ENCODE measurements around the gene TGFBR3. TPM values are rescaled to one million over a fixed set of nuclear protein-coding genes. Genes with fewer than 3 reads are reported as not detected.

The TGFBR3 gene
- total RNA-seq, 2 experiments from 2014 or later = 3.7 to 4.0 TPM

DNA sequence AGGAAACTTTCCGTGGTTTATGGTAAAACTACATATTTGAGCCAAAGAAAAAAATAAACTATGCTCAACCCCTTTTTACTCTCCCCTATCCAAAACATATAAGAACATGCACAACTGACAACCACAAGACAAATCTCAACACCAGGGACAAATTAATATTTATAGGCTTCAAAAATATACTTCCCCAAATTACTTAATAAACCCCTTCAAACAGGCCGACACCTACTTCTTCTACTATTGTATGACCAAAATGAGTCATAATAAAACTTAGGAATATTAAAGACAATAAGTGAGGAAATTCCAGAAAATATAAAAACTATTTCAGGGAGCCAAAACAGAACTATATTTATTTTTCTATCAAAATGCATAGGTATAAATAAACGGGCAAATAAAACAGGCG, 71.5 kb downstream of the TGFBR3 start:
- ATAC-seq = no peak
- H3K4me1 Mint-ChIP-seq (ENCODE audit: low read depth) = peaks cover 6% of the 10 kb centered on the region
- no peaks in the 10 kb centered on the region for H3K36me3 Mint-ChIP-seq (ENCODE audit: low read depth)
- POLR2A ChIA-PET = no interaction called here
- no peak for DNase-seq
- H3K9me3 Mint-ChIP-seq (ENCODE audit: insufficient read depth) = no peaks in the 10 kb centered on the region
- H3K27me3 Mint-ChIP-seq (ENCODE audit: low read depth) = peaks cover 10% of the 10 kb centered on the region
- no peak overlapping the region for H3K27ac Mint-ChIP-seq
- H3K4me3 Mint-ChIP-seq = no peak overlapping the region
- CTCF ChIA-PET = no interaction called here

DNA sequence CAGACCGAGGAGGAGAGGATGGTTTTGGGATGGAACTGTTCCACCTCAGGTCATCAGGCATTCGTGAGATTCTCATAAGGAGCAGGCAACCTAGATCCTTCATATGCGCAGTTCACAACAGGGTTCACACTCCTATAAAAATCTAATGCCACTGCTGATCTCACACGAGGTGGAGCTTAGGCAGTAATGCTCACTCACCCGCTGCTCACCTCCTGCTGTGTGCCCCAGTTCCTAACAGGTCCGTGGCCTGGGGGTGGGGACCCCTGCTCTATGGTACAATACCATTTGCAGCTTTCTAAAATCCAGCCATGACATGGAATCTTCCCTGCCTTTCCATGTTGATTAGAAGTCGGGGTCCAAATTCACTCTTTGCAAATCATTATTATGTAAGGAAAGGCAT, 72.1 kb downstream of the TGFBR3 start:
- ChIA-PET CTCF (no interaction called here), POLR2A (no interaction called here)
- Mint-ChIP-seq H3K27me3 (ENCODE audit: low read depth) (peaks cover 12% of the 10 kb centered on the region), H3K4me1 (ENCODE audit: low read depth) (peaks cover 13% of the 10 kb centered on the region), H3K4me3 (no peak overlapping the region), H3K36me3 (ENCODE audit: low read depth) (no peaks in the 10 kb centered on the region), H3K9me3 (ENCODE audit: insufficient read depth) (no peaks in the 10 kb centered on the region), H3K27ac (no peak overlapping the region)
- no peak for ATAC-seq
- DNase-seq = no peak

DNA sequence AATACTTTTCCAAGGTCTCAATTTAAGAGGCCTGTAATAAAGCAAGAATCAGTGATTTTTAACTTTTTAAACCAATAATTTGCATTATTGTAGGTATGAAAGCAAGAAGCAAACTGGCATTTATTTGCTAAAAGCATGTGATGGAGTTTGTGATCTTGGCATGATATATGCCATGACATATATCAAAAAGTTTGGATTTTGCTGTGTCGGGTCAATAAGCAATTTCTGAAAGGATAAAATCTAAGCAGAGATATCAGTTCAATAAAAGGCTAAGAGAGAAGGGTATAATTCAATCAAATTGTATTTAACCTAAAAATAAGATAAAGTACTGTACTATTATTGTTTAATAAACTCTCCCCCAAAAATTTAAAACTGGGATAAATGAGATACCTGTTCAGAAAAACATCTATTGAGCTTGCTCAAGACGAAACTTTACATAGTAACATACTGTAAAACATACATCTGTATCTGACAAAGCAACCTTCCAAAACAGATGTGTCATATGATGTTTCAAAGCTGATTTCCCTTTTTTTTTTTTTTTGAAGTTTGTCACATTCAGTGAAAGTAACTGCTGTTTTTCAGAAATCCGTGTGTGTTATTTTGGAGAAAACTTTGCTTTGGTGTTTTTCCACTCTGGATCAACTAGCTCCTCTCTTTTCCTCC, 74.5 kb downstream of the TGFBR3 start:
- Mint-ChIP-seq H3K27ac (no peak overlapping the region), H3K4me1 (ENCODE audit: low read depth) (peaks cover 27% of the 10 kb centered on the region), H3K27me3 (ENCODE audit: low read depth) (peaks cover 21% of the 10 kb centered on the region), H3K36me3 (ENCODE audit: low read depth) (no peaks in the 10 kb centered on the region), H3K4me3 (no peak overlapping the region), H3K9me3 (ENCODE audit: insufficient read depth) (no peaks in the 10 kb centered on the region)
- no peak for ATAC-seq
- DNase-seq = no peak
- POLR2A ChIA-PET = no interaction called here
- CTCF ChIA-PET = interaction anchor here (0.8 to 1.2 kb wide), 2 partner anchors 8 to 90 kb away, joined by 3 to 4 read pairs; no protein-coding TSS in a partner anchor

DNA sequence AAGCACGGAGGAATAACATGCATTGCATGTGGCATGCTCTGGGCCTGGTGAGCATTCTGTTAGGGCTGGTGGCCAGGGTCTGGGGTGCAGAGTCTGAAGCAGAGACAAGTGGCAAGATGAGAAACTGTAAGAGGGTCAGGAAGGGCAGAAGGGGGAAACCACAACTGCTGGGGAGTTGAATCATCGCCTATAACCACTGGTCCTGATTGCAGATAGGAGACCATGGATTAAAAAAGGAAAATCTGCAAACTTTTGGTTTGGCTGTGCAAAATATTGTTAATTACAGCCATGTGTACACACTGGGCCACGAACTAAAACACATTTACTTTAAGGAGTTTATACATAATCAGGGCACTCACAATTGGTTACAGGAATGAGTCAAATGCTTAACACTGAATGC, 76.6 kb downstream of the TGFBR3 start:
- no peaks in the 10 kb centered on the region for H3K9me3 Mint-ChIP-seq (ENCODE audit: insufficient read depth)
- H3K4me3 Mint-ChIP-seq = no peak overlapping the region
- POLR2A ChIA-PET = no interaction called here
- H3K36me3 Mint-ChIP-seq (ENCODE audit: low read depth) = no peaks in the 10 kb centered on the region
- H3K27ac Mint-ChIP-seq = no peak overlapping the region
- H3K4me1 Mint-ChIP-seq (ENCODE audit: low read depth) = peaks cover 44% of the 10 kb centered on the region
- DNase-seq = no peak
- peaks cover 27% of the 10 kb centered on the region for H3K27me3 Mint-ChIP-seq (ENCODE audit: low read depth)
- ATAC-seq = no peak
- CTCF ChIA-PET = interaction anchor here (1.1 to 1.7 kb wide), 3 partner anchors 13 to 77 kb away, joined by 3 to 6 read pairs (median 3); no protein-coding TSS in a partner anchor

DNA sequence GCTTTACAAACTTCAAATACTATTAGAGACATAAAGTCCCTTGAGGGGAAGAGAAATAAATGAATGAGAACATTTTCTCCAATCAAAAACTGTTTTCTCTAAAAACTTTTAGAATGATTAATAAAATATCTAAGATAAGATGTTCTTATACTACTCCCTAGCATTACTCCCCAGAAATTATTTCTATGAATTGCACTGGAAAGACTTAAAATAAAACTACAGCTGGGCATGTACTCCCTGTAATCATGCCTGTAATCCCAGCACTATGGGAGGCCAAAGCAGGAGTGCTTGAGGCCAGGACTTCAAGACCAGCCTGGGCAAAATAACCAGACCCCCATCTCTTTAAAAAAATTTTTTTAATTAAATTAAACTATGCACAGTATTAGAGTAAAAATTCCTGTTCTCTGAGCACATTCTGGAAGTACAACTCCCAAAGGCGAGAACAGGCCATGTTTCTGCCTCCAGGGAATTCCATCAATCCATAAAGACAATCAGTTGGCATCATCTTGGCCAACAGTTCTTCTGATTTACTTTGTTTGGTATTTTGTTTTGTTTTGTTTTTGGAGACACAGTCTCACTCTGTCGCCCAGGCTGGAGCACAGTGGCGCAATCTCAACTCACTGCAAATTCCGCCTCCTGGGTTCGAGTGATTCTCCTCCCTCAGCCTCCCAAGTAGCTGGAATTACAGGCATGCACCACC, 77.9 kb downstream of the TGFBR3 start:
- no peak overlapping the region for H3K4me3 Mint-ChIP-seq
- ChIA-PET POLR2A (no interaction called here), CTCF (no interaction called here)
- peaks cover 54% of the 10 kb centered on the region for H3K4me1 Mint-ChIP-seq (ENCODE audit: low read depth)
- no peaks in the 10 kb centered on the region for H3K9me3 Mint-ChIP-seq (ENCODE audit: insufficient read depth)
- H3K27me3 Mint-ChIP-seq (ENCODE audit: low read depth) = peaks cover 24% of the 10 kb centered on the region
- H3K36me3 Mint-ChIP-seq (ENCODE audit: low read depth) = no peaks in the 10 kb centered on the region
- ATAC-seq = no peak
- no peak overlapping the region for H3K27ac Mint-ChIP-seq
- DNase-seq = no peak

DNA sequence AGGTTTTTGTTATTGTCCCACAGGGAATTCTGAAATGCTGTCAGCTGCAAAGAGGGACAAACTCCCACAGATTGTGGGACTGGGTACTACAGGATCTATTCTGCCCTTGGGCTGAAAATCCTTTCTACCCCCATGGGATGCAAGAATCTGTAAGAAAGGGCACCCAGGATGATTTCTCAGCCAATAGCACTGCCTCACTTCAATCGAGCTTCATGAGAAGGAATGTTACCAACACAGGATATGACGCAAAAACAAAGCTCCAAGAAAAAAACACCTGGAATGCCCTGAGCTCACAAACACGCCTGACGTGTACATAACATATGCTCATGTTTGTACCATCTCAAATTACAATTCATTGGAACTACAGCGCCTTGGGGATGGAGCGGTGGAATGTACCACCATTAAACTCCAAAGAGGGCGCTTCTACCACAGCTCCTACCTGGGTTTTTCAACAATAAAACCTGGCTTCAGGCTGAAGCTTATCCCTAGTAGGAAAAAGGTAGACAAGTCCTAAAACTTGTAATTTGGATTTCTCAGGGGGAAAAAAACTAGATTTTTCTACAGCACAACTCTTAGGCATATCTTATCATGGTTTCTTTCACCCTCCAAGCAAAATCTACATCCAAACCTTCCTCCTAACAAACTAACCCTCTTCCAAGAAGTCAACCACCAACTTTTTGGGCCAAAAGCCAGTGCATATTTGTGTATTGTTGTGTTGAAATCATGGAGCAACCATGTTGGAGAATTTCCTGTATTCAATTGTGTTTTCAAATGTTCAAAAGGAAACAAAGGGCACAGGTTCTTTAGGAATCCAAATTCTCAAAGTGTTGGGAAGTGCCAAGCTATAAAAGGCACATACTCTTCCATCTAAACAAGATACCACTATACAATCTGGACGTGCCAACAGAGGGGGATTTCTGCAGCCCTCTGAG, 78.9 kb downstream of the TGFBR3 start:
- ChIA-PET CTCF (no interaction called here), POLR2A (no interaction called here)
- H3K9me3 Mint-ChIP-seq (ENCODE audit: insufficient read depth) = no peaks in the 10 kb centered on the region
- DNase-seq (no peak), ATAC-seq (no peak)
- H3K4me3 Mint-ChIP-seq = no peak overlapping the region
- H3K4me1 Mint-ChIP-seq (ENCODE audit: low read depth) = peaks cover 62% of the 10 kb centered on the region
- no peak overlapping the region for H3K27ac Mint-ChIP-seq
- H3K36me3 Mint-ChIP-seq (ENCODE audit: low read depth) = peaks cover 3% of the 10 kb centered on the region
- H3K27me3 Mint-ChIP-seq (ENCODE audit: low read depth) = peaks cover 25% of the 10 kb centered on the region

DNA sequence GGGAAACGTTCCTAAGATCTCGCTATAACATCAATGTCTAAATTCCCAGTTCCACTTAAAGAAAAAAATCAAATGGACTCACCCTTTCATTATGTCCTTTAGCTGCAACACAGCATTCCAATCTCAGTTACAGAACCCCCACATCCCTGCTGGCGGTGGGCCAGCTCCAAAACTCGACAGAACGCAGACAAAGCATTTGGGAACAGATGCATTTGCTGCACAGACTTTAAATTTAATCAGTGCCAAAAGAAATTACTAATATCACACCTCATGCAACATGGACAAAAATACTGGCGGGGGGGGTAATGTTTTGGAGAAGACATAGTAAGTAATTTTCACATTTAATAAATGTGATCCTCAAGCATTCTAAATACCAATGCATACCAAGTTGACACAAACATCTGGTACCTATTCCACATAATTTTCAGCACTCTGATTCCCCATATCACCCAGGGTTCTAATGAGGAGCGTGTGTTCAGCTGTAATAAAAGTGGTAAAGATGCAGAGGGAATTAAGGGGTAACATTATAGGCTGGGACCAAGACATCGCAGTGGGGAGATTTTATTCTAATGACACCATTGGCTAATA, 79.7 kb downstream of the TGFBR3 start:
- ATAC-seq (no peak), DNase-seq (no peak)
- peaks cover 3% of the 10 kb centered on the region for H3K36me3 Mint-ChIP-seq (ENCODE audit: low read depth)
- H3K27me3 Mint-ChIP-seq (ENCODE audit: low read depth) = peaks cover 25% of the 10 kb centered on the region
- no peak overlapping the region for H3K4me3 Mint-ChIP-seq
- H3K9me3 Mint-ChIP-seq (ENCODE audit: insufficient read depth) = no peaks in the 10 kb centered on the region
- ChIA-PET POLR2A (interaction anchor here (1.8 kb wide), 1 partner anchor 73 kb away, joined by 4 read pairs; no protein-coding TSS in a partner anchor), CTCF (interaction anchor here (2.4 kb wide), 1 partner anchor 79 kb away, joined by 8 read pairs; the partner anchor contains the start of gene TGFBR3)
- no peak overlapping the region for H3K27ac Mint-ChIP-seq
- H3K4me1 Mint-ChIP-seq (ENCODE audit: low read depth) = peaks cover 66% of the 10 kb centered on the region

DNA sequence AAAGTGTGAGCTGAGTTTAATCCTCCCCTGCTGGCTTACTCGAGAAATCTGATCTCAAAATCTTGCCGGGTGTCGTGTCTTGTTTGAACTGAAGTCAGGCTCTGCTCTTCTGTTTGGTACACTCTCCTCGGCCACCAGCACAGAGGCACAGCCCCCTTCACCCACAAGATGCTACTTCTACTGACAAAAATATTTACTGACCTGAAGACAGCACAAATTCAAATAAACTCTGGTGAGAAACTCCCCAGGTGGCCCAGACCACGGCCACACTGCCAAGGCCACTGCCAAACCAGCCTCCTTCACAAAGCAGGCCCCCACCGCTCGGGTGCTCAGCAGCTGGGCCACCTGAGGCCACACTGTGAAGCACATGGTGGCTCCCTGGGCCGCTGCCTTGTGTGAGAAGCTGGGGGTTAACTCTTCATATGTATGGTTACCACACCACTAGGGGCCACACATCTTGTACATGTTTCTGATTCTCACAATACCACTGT, 80.6 kb downstream of the TGFBR3 start:
- CTCF ChIA-PET = interaction anchor here (1.0 to 3.2 kb wide), 6 partner anchors 74 to 303 kb away, joined by 3 to 10 read pairs (median 5); partner anchors contain the start of gene TGFBR3
- peaks cover 25% of the 10 kb centered on the region for H3K27me3 Mint-ChIP-seq (ENCODE audit: low read depth)

DNA sequence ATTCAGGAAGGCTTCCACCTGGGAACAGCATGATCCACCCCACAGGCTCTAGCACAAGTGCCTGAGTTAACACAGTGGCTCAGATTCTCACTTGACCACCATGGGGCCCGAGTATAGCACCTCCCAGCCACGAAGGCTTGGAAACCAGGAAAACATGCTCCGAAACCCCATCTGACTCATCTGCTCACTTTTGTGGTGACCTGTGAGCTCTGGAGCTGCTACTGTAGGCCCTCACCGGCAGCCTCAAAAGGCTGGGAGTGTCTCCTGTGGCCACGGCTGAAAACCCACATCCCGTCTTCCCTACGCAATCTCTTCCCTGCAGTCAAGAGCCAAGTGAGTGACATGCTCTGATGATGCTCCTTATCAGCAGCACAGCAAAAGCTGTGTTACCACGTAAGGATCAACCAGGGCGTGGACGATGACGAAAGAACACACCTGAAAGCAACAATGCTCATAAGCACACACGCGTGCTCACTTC, 81.4 kb downstream of the TGFBR3 start:
- Mint-ChIP-seq H3K36me3 (ENCODE audit: low read depth) (peaks cover 6% of the 10 kb centered on the region), H3K4me3 (peak overlapping the region; percentile 60), H3K27ac (peak overlapping the region; percentile 86), H3K27me3 (ENCODE audit: low read depth) (peaks cover 24% of the 10 kb centered on the region), H3K9me3 (ENCODE audit: insufficient read depth) (no peaks in the 10 kb centered on the region), H3K4me1 (ENCODE audit: low read depth) (peaks cover 68% of the 10 kb centered on the region)
- CTCF ChIA-PET = interaction anchor here (0.6 to 3.2 kb wide), 8 partner anchors 66 to 302 kb away, joined by 3 to 10 read pairs (median 4); partner anchors contain the start of gene TGFBR3
- DNase-seq = peak; percentile 87
- POLR2A ChIA-PET = interaction anchor here (1.3 to 1.8 kb wide), 3 partner anchors 72 to 303 kb away, joined by 3 to 4 read pairs (median 3); no protein-coding TSS in a partner anchor
- ATAC-seq = peak; percentile 77

More for the DNA sequence above, 80.6 kb downstream of the TGFBR3 start:
- Mint-ChIP-seq H3K27ac (peak overlapping the region; percentile 46), H3K4me3 (no peak overlapping the region), H3K9me3 (ENCODE audit: insufficient read depth) (no peaks in the 10 kb centered on the region), H3K36me3 (ENCODE audit: low read depth) (peaks cover 6% of the 10 kb centered on the region), H3K4me1 (ENCODE audit: low read depth) (peaks cover 66% of the 10 kb centered on the region)
- ATAC-seq (no peak), DNase-seq (peak; percentile 32)
- POLR2A ChIA-PET = interaction anchor here (0.7 to 1.8 kb wide), 4 partner anchors 71 to 1953 kb away, joined by 3 to 4 read pairs (median 3); no protein-coding TSS in a partner anchor

DNA sequence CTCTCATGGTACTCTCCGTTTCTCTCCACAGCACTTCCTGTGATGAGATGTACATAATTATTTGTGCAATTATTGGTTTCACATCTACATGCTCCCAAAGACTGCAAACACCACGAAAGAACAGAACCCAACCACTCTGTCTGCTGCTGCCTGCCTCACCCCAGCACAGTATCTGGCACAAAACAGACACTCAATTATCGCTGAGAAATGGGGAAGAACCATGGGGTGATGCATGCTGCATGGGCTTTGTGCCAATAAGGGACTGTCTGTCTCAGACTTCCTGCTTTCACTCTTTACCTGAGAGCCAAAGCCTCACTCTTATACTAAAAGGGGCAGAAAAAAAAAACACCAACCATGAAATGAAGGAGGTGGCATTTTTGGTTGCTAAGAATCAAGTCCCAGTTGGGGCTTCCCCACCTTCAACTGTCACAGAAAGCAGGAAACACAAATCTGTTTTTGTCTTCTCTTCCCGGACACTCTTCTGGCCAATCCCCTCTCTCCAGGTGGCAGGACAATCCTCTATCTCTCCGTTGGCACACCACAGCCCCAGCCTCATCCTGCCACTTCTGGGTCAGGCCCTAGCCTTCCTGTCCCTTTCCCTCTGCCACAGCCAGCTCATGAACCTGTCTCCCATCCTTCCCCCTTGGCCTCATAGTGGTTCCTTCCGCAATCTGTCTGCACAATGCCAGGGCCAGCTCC, 82.0 kb downstream of the TGFBR3 start:
- peak overlapping the region; percentile 60 for H3K4me3 Mint-ChIP-seq
- DNase-seq = peak; percentile 73
- H3K4me1 Mint-ChIP-seq (ENCODE audit: low read depth) = peaks cover 68% of the 10 kb centered on the region
- peaks cover 6% of the 10 kb centered on the region for H3K36me3 Mint-ChIP-seq (ENCODE audit: low read depth)
- ATAC-seq = peak; percentile 65
- peak overlapping the region; percentile 86 for H3K27ac Mint-ChIP-seq
- no peaks in the 10 kb centered on the region for H3K9me3 Mint-ChIP-seq (ENCODE audit: insufficient read depth)
- ChIA-PET POLR2A (interaction anchor here (0.7 to 1.8 kb wide), 4 partner anchors 71 to 303 kb away, joined by 3 to 4 read pairs (median 3); no protein-coding TSS in a partner anchor), CTCF (interaction anchor here (0.7 to 3.2 kb wide), 7 partner anchors 66 to 292 kb away, joined by 3 to 10 read pairs (median 4); partner anchors contain the start of gene TGFBR3)
- peaks cover 21% of the 10 kb centered on the region for H3K27me3 Mint-ChIP-seq (ENCODE audit: low read depth)
